Measurements from ENCODE around the gene POLE2.
"Not testable (repeated sequence)": the region's sequence is repeated elsewhere in the genome, so short reads cannot be mapped to it uniquely, and the experiment has no call there.

POLE2 gene

DNA sequence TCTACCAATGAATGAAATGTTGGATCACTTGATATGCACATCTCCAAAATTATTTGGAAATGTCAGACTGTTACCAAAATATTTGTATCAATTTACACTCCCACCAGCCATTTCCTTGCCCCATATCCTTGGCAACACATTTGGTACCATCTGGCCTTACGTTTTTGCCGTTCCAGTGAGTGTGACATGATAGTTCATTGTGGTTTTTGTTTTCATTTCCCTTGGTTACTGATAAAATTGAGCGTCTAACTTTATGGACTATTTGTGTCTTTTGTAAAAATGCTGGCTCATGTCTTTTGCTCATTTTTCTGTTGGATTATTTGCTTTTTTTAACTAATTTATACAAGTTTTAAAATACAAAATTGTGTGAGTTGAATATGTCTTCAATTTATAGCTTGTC is 16.0 kb upstream of the POLE2 start:
- no peak for DNase-seq (ENCODE audit: low read depth)
- TF ChIP-seq CTCF (IDR thresholded peaks at IDR 0.05; ENCODE audit: control insufficient read depth, extremely low read depth, insufficient read depth): no peak
- no peak overlapping the region for H3K4me3 ChIP-seq (ENCODE audit: low read depth, low read length)

GRCh38 chr14:49702725-49703124 is 14.7 kb upstream of the POLE2 start:
- TF ChIP-seq CTCF (IDR thresholded peaks at IDR 0.05; ENCODE audit: control insufficient read depth, extremely low read depth, insufficient read depth): no peak
- no peak for DNase-seq (ENCODE audit: low read depth)

GRCh38 chr14:49693735-49694124 is 5.7 kb upstream of the POLE2 start:
- DNase-seq (ENCODE audit: low read depth); H3K4me3 ChIP-seq (ENCODE audit: low read depth, low read length): not testable (repeated sequence)

More at GRCh38 chr14:49702725-49703124, 14.7 kb upstream of the POLE2 start:
- no peak overlapping the region for H3K4me3 ChIP-seq (ENCODE audit: low read depth, low read length)

- no peak for TF ChIP-seq CTCF (IDR thresholded peaks at IDR 0.05; ENCODE audit: control insufficient read depth, extremely low read depth, insufficient read depth)
- no peak within 1 kb of the TSS for H3K4me3 ChIP-seq (ENCODE audit: low read depth, low read length)
- no peak for DNase-seq (ENCODE audit: low read depth)
Observed at GRCh38 chr14:49692811-49693734, 5.1 kb upstream of the POLE2 start, which contains the start of gene KLHDC1. TSS of gene KLHDC1 (plus strand) at chr14:49693120. CDS start at chr14:49693195, 75 bp downstream.

DNA sequence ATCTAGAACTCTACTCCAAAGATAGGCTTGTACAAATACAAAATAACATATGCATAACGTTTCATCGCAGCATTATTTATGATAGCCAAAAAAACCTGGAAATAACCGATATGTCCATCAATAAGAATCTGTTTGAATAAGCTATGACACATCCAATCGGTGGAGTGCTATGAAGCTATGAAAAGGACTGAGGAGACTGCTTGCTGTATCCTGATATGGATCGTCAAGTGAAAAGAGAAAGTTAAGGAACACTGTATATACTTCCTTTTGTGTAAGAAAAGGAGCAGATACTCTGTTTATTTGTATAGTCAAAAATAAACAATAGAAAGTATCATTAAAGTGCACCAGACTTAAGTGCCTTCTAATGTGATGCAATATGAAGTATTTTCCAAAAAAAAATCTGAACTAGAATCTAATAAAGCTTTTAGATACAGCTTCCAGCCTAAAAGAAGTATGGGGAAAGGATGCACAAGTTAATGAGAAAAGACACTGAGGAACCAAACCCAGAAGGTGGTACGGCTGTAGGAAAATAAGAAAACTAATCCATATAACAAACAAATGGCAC is 4.3 kb upstream of the POLE2 start:
- no peak for TF ChIP-seq CTCF (IDR thresholded peaks at IDR 0.05; ENCODE audit: control insufficient read depth, extremely low read depth, insufficient read depth)
- DNase-seq (ENCODE audit: low read depth): no peak
- H3K4me3 ChIP-seq (ENCODE audit: low read depth, low read length): no peak overlapping the region

DNA sequence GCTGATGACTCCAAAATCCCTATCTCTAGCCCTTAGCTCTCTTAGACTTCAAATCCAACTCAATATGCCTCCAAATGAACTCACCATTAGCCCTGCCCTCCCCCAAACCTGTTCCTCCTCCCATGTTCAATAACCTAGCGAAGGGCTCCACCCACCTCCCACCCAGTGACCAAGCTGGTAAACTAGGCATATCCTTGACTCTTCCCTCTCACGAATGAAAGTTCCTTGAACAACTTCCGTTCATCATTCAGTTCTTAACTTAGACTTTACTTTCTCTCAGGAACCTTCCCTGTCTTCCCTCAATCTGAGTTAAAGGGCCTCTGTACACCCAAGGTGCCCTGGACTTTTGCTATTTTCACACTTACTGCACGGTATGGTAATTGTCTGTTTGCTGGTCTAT is 3.0 kb upstream of the POLE2 start:
- H3K4me3 ChIP-seq (ENCODE audit: low read depth, low read length): no peak overlapping the region

More for the DNA sequence above, 3.0 kb upstream of the POLE2 start:
- no peak for DNase-seq (ENCODE audit: low read depth)
- no peak for TF ChIP-seq CTCF (IDR thresholded peaks at IDR 0.05; ENCODE audit: control insufficient read depth, extremely low read depth, insufficient read depth)

Measured in LNCaP clone FGC (cell line).